GM19324 (cell line): ENCODE data around the gene PIP5K1C.

Experiments used
- ATAC-seq: cut with Tn5 transposase; IDR thresholded peaks from one replicate; pipeline ENCODE4 v1.9.1; 2021; ENCODE audit warnings: mild to moderate bottlenecking, moderate library complexity; ENCODE audit not compliant: unreplicated experiment, low FRiP score

PIP5K1C gene

GRCh38 chr19:3663838-3664237, 36.4 kb downstream of the PIP5K1C start:
- no peak for ATAC-seq

GRCh38 chr19:3661284-3662238, 38.7 kb downstream of the PIP5K1C start:
- ATAC-seq: no peak

- no peak for ATAC-seq
Observed at GRCh38 chr19:3660493-3661219, 39.6 kb downstream of the PIP5K1C start.

- no peak for ATAC-seq
Observed at GRCh38 chr19:3659746-3660112, 40.5 kb downstream of the PIP5K1C start.

GRCh38 chr19:3658870-3659745, 41.2 kb downstream of the PIP5K1C start:
- no peak for ATAC-seq

- ATAC-seq: no peak
Observed at GRCh38 chr19:3658004-3658869, 42.0 kb downstream of the PIP5K1C start.

- no peak for ATAC-seq
Observed at GRCh38 chr19:3657395-3657769, 42.9 kb downstream of the PIP5K1C start.

GRCh38 chr19:3656747-3657394, 43.4 kb downstream of the PIP5K1C start:
- ATAC-seq: no peak

- no peak for ATAC-seq
Observed at GRCh38 chr19:3656073-3656746, 44.1 kb downstream of the PIP5K1C start.

- ATAC-seq: no peak
Observed at GRCh38 chr19:3655402-3656072, 44.7 kb downstream of the PIP5K1C start.

GRCh38 chr19:3653865-3654513, 46.3 kb downstream of the PIP5K1C start:
- no peak for ATAC-seq

- ATAC-seq: no peak
Observed at GRCh38 chr19:3653081-3653795, 47.0 kb downstream of the PIP5K1C start.

- no peak for ATAC-seq
Observed at GRCh38 chr19:3652422-3652821, 47.8 kb downstream of the PIP5K1C start.

GRCh38 chr19:3651684-3652083, 48.6 kb downstream of the PIP5K1C start:
- no peak for ATAC-seq

GRCh38 chr19:3649888-3650287, 50.4 kb downstream of the PIP5K1C start:
- no peak for ATAC-seq

GRCh38 chr19:3648037-3648905, 52.0 kb downstream of the PIP5K1C start:
- no peak for ATAC-seq
